Mesenteric fat pad (tissue), 1 donor: ENCODE results near the gene COQ8B. TPM values are rescaled to one million over a fixed set of nuclear protein-coding genes. Genes with fewer than 3 reads are reported as not detected.
A peak's percentile ranks its signal among the peaks of the same experiment; 100 is the strongest.
"Not testable (repeated sequence)": the region's sequence is repeated elsewhere in the genome, so short reads cannot be mapped to it uniquely, and the experiment has no call there.

Experiments
- DNase-seq: peaks from one replicate; pipeline ENCODE4 v3.0.0-alpha.2; 2020; ENCODE audit warnings: low spot score
- total RNA-seq: library from RNA; stranded (reverse); fragmentation: NEBNext Ultra II Directional; extraction: Animal tissue kit (Norgen Biotek cat#: 25700); gene quantifications from one replicate; pipeline ENCODE4 v1.2.1, GENCODE V29; 2021
- donor health status: DM: yes; HTN: yes; CAD: no.

COQ8B gene
- total RNA-seq, 1 donor from 2014 or later = 16.8 TPM

- DNase-seq = no peak
These were observed 44.0 kb downstream of the COQ8B start for GRCh38 chr19:40672573-40673299.

- DNase-seq = no peak
These were observed 44.6 kb downstream of the COQ8B start for GRCh38 chr19:40672038-40672437.

GRCh38 chr19:40671404-40671803 is 45.3 kb downstream of the COQ8B start:
- DNase-seq = no peak

DNA sequence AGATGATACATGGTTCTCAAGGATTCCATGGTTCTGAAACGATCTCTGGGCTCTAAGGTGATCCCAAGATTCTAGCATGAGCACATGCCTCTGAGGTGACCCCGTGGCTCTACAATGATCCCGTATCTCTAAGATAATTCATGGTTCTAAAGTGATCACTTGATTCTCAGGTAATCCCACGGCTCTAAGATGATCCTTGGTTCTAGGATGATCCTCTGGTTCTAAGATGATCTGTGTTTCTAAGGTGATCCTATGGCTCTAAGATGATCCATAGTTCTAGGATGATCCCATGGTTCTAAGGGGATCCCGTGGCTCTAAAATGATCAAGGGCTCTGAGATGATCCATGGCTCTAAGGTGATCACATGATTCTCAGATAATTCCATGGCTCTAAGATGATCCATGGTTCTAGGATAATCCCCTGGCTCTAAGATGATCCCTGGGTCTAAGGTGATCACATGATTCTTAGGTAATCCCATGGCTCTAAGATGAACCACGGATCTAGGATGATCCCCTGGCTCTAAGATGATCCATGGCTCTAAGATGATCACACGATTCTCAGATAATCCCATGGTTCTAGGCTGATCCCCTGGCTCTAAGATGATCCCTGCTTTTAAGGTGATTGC is 47.6 kb downstream of the COQ8B start:
- DNase-seq = no peak

DNA sequence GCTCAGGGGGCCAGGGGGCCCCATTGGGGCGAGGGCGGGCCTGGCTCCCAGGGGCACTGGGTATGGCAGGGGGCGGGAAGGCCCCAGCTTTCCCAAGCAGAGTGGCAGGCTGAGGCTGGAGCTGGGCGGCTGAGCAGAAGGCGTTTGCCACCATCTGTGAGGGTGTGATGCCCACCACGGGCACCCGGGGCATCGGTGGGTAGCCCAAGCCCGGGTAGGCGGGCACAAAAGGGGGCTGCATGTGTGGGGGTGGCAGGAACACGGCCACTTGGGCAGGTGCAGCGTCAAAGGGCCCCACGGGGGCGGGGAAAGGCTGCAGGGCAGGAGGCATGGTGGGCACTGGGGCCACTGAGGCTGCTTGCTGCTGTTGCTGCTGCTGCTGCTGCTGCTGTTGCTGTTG is 49.1 kb downstream of the COQ8B start:
- no peak for DNase-seq

- DNase-seq = no peak
These were observed 49.8 kb downstream of the COQ8B start for GRCh38 chr19:40666803-40667438.

DNA sequence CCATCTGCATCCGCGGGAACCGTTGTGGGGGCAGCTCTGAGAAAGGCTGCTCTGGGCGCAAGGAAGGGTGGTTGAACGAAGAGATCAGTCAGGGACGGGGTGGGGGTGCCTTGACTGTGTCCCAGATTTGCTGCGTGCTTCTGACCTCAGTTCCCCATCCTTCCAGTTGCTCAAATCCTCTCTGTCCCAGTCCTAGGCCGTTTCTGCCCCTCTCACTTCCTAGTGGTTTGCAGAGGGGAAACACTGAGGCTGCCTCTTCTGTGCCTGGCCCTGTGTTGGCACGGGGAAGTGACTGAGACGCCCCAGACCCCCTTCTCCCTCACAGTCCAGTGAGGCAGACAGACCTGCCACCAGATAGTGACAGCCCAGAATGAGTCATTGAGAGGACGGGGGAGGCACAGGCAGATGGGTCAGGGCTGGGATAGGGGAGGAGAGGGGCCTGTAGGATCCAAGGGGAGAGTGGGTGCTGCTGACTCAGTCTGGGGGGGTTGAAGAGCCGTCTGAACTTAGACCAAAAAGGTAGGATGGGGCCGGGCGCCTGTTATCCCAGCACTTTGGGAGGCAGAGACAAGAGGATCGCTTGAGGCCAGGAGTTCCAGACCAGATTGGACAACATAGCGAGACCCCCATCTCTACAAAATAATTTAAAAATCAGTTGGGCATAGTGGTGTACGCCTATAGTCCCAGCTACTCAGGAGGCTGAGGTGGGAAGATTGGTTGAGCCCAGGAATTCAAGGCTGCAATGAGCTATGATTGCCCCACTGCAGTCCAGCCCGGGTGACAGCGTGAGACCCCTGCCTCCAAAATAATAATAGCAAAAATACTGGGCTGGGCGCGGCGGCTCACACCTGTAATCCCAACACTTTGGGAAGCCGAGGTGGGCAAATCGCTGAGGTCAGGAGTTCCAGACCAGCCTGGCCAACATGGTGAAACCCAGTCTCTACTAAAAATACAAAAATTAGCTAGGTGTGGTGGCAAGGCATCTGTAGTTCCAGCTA is 52.7 kb downstream of the COQ8B start:
- DNase-seq = no peak

GRCh38 chr19:40662925-40663694 is 53.6 kb downstream of the COQ8B start:
- peak; percentile 97 for DNase-seq

- no peak for DNase-seq
These were observed 55.1 kb downstream of the COQ8B start for GRCh38 chr19:40661616-40662015.

GRCh38 chr19:40659566-40659965 is 57.1 kb downstream of the COQ8B start:
- no peak for DNase-seq

GRCh38 chr19:40659116-40659515 is 57.6 kb downstream of the COQ8B start:
- no peak for DNase-seq

DNA sequence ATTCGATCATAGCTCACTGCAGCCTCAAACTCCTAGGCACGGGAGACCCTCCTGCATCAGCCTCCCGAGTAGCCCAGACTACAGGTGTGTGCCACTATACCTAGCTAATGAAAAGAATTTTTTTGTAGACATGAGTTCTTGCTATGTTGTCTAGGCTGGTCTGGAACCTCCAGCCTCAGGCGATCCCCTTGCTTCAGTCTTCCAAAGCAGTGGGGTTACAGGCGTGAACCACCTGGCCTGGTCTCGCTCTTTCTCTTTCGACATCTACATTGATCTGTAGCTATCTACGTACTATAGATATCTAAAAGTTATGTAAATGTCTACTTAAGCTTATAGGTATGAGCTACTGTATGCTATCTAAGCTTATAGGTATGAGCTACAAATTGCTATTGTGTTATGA is 58.7 kb downstream of the COQ8B start:
- no peak for DNase-seq

DNA sequence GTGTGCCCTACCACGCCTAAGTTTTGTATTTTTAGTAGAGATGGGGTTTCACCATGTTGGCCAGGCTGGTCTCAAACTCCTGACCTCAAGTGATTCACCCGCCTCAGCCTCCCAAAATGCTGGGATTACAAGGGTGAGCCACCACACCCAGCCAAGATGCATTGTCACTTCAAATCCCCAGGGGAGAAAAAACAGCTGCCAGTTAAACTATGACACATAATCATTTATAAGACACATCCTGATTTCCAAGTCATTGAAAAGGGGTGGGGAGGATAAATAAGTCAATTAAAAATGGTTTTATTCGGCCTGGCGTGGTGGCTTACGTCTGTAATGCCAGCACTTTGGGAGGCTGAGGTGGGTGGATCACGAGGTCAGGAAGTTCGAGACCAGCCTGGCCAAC is 61.0 kb downstream of the COQ8B start:
- not testable (repeated sequence) for DNase-seq

DNA sequence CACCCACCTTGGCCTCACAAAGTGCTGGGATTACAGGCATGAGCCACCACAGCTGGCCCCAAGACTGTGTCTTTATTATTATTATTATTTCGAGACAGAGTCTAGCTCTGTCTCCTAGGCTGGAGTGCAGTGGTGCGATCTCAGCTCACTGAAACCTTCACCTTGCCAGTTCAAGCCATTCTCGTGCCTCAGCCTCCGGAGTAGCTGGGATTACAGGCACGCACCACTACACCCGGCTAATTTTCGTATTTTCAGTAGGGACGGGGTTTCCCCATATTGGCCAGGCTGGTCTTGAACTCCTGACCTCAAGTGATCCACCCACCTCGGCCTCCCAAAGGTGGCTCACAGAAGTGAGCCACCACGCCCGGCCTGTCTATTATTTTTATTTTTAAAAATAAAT is 64.4 kb downstream of the COQ8B start:
- not testable (repeated sequence) for DNase-seq

- no peak for DNase-seq
These were observed 65.9 kb downstream of the COQ8B start for GRCh38 chr19:40650749-40651305.

GRCh38 chr19:40649903-40650675 is 66.6 kb downstream of the COQ8B start:
- not testable (repeated sequence) for DNase-seq

DNA sequence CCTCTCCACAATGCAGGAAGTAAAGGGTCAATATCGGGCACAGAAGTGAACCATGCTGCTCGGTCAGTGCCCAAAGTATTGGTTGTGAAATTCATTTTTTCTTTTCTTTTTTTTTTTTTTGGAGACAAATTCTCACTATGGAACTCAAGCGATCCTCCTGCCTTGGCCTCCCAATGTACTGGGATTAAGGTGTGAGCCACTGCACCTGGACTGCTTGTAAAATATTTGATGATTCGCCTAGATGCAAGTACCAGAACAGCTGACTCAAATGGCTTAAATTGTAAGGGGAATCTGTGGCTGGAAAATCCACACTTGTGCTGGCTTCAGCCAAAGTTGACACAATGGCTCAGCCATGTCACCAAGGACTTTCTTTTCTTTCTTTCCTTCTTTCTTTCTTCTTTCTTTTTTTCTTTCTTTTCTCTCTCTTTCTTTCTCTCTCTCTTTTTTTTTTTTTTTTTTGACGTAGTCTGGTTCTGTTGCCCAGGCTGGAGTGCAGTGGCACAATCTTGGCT is 69.9 kb downstream of the COQ8B start:
- DNase-seq = no peak

DNA sequence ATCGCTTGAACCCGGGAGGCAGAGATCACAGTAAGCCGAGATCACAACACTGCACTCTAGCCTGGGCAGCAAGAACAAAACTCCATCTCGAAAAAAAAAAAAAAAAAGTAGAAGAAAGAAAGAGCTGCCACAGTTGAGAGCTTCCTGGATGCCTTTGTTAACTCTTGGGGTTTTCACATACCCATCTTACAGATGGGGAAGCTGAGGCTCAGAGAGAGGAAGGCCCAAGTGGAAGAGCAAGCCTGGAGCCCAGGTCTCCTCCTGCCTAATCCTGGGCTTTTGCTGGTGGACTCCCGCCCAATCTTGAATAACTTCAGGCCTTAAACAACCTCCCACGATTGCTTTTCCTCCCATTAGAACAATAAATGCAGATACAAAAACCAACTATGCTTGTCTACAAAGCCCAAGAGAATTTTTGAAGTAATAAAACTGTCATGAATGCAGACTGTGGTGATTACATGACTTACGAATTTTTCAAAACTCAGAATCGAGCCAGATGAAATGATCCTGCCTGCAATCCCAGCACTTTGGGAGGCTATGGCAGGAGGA is 73.9 kb downstream of the COQ8B start:
- DNase-seq = no peak
